WTC11 (cell line): Measurements from ENCODE around the gene USP38.

Source experiments
- ATF3 ChIP-seq: sonication (generic); formaldehyde crosslinking; conservative IDR thresholded peaks from 2 replicates; pipeline ENCODE4 v1.8.1; 2022; ENCODE audit warnings: mild to moderate bottlenecking, missing genetic modification reagents
- CTCF ChIP-seq: fragments of 200-600 bp; IDR thresholded peaks from 2 replicates; pipeline ENCODE4 v1.8.0; 2022; ENCODE audit warnings: antibody characterized with exemption
- NFYB ChIP-seq: sonication (generic); formaldehyde crosslinking; conservative IDR thresholded peaks from 2 replicates; pipeline ENCODE4 v1.8.0; 2022; ENCODE audit warnings: low read depth, missing genetic modification reagents
- TCF7 ChIP-seq: sonication (generic); formaldehyde crosslinking; IDR thresholded peaks from 2 replicates; pipeline ENCODE4 v1.8.0; 2022; ENCODE audit warnings: mild to moderate bottlenecking, low read depth, missing genetic modification reagents, moderate library complexity
- USF2 ChIP-seq: sonication (generic); formaldehyde crosslinking; IDR thresholded peaks from 2 replicates; pipeline ENCODE4 v1.8.1; 2023; ENCODE audit warnings: mild to moderate bottlenecking, missing genetic modification reagents, moderate library complexity
- ZNF138 ChIP-seq: sonication (generic); formaldehyde crosslinking; conservative IDR thresholded peaks from 2 replicates; pipeline ENCODE4 v1.8.1; 2022; ENCODE audit warnings: mild to moderate bottlenecking, moderate library complexity, missing genetic modification reagents
- ZNF317 ChIP-seq: sonication (generic); formaldehyde crosslinking; IDR thresholded peaks from 2 replicates; pipeline ENCODE4 v1.8.1; 2023; ENCODE audit warnings: low read depth, mild to moderate bottlenecking, moderate library complexity, missing genetic modification reagents, borderline replicate concordance
- ZNF512 ChIP-seq: sonication (generic); formaldehyde crosslinking; IDR thresholded peaks from 2 replicates; pipeline ENCODE4 v1.8.1; 2022; ENCODE audit warnings: missing genetic modification reagents, borderline replicate concordance

GRCh38 chr4:143207555-143207954 lies 22.8 kb downstream of the USP38 start:
- no peak for TF ChIP-seq CTCF
- TF ChIP-seq USF2 (CRISPR knock-in tag), result no peak
- TF ChIP-seq ZNF512 (CRISPR knock-in tag), result no peak
- no peak for TF ChIP-seq ATF3 (CRISPR knock-in tag)
- no peak for TF ChIP-seq ZNF317 (CRISPR knock-in tag)
- no peak for TF ChIP-seq NFYB
- no peak for TF ChIP-seq ZNF138 (CRISPR knock-in tag)
- no peak for TF ChIP-seq TCF7
